Caco-2 (cell line): ENCODE measurements around the gene AFAP1L2. TPM values are rescaled to one million over a fixed set of nuclear protein-coding genes. Genes with fewer than 3 reads are reported as not detected.
A peak's percentile ranks its signal among the peaks of the same experiment; 100 is the strongest.

Experiments
- BruUV-seq: library from RNA; stranded (reverse); fragments of 400-500 nt; replicated peaks from 2 replicates; lab custom pipeline; 2021; lab: Mats Ljungman, UMichigan
- CTCF ChIA-PET: fragments of 300-600 bp; sonication (Branson Sonifier 250); formaldehyde crosslinking; loops from one replicate; lab custom pipeline; 2022; ENCODE audit warnings: antibody characterized with exemption; lab: Charles Lee
- POLR2A ChIA-PET: fragments of 300-600 bp; sonication (Branson Sonifier 250); formaldehyde crosslinking; loops from one replicate; lab custom pipeline; 2022; ENCODE audit warnings: antibody characterized with exemption; lab: Charles Lee
- DNase-seq, 2 experiments: peaks; one replicate each; pipeline versions ENCODE4 v3.0.0 to v3.0.0-alpha.2; 2020 to 2022
- H3K27me3 ChIP-seq: replicated peaks from 2 replicates; pipeline ENCODE4 v1.6.0; 2011; ENCODE audit warnings: low read length; ENCODE audit not compliant: control insufficient read depth, insufficient read depth
- H3K36me3 ChIP-seq: 2 replicates; pipeline ENCODE4 v1.5.1; 2011; ENCODE audit warnings: low read length; ENCODE audit not compliant: control insufficient read depth, insufficient read depth
- H3K4me1 ChIP-seq: fragments of 250-450 bp; sonication (Bioruptor Pico); 2 replicates; pipeline ENCODE4 v1.5.1; 2020; ENCODE audit warnings: mild to moderate bottlenecking
- H3K4me3 ChIP-seq: 2 replicates; pipeline ENCODE4 v1.5.1; 2011; ENCODE audit warnings: low read depth, mild to moderate bottlenecking, control low read depth, low read length
- H3K9me3 ChIP-seq: fragments of 250-450 bp; sonication (Bioruptor Pico); 2 replicates; pipeline ENCODE4 v1.5.1; 2020; ENCODE audit warnings: mild to moderate bottlenecking, moderate library complexity
- H3K27ac Mint-ChIP-seq: one replicate; pipeline ENCODE4 v1.8.0; 2022; ENCODE audit warnings: mixed read lengths; ENCODE audit not compliant: unreplicated experiment
- H3K27me3 Mint-ChIP-seq: one replicate; pipeline ENCODE4 v1.8.0; 2022; ENCODE audit warnings: mixed read lengths; ENCODE audit not compliant: insufficient read depth, unreplicated experiment
- H3K36me3 Mint-ChIP-seq: one replicate; pipeline ENCODE4 v1.8.0; 2022; ENCODE audit warnings: mild to moderate bottlenecking, mixed read lengths; ENCODE audit not compliant: insufficient read depth, unreplicated experiment
- H3K4me1 Mint-ChIP-seq: one replicate; pipeline ENCODE4 v1.8.0; 2022; ENCODE audit warnings: low read depth, mixed read lengths; ENCODE audit not compliant: unreplicated experiment
- H3K4me3 Mint-ChIP-seq: one replicate; pipeline ENCODE4 v1.8.0; 2022; ENCODE audit warnings: mild to moderate bottlenecking, moderate library complexity, mixed read lengths; ENCODE audit not compliant: unreplicated experiment
- H3K9me3 Mint-ChIP-seq: one replicate; pipeline ENCODE4 v1.8.0; 2022; ENCODE audit warnings: mixed read lengths; ENCODE audit not compliant: unreplicated experiment
- intact Hi-C: fragments of 100-400 bp; cut with micrococcal nuclease; formaldehyde crosslinking; loops from one replicate; pipeline ENCODE4 v1.10.0; 2022; ENCODE audit not compliant: unreplicated experiment
- total RNA-seq: library from RNA; stranded (reverse); gene quantifications from 2 replicates; pipeline ENCODE4 v1.2.3, GENCODE V29; 2022
- TF ChIP-seq, protein P1 (sequence below), 2 experiments: fragments of 200-600 bp in 1 of 2; IDR thresholded peaks; 1 replicate in 1 of 2; 2 replicates in 1 of 2; pipeline versions ENCODE4 v1.5.1 to v1.8.0; 2011 to 2022; ENCODE audit warnings: antibody characterized with exemption in 1 of 2, control low read depth in 1 of 2, inconsistent platforms in 1 of 2, low read depth in 1 of 2, low read length in 1 of 2, mild to moderate bottlenecking in 1 of 2, moderate library complexity in 1 of 2; ENCODE audit not compliant: insufficient read depth in 1 of 2, severe bottlenecking in 1 of 2, unreplicated experiment in 1 of 2

Gene AFAP1L2
- total RNA-seq, 1 experiment from 2014 or later = 2.3 TPM

DNA sequence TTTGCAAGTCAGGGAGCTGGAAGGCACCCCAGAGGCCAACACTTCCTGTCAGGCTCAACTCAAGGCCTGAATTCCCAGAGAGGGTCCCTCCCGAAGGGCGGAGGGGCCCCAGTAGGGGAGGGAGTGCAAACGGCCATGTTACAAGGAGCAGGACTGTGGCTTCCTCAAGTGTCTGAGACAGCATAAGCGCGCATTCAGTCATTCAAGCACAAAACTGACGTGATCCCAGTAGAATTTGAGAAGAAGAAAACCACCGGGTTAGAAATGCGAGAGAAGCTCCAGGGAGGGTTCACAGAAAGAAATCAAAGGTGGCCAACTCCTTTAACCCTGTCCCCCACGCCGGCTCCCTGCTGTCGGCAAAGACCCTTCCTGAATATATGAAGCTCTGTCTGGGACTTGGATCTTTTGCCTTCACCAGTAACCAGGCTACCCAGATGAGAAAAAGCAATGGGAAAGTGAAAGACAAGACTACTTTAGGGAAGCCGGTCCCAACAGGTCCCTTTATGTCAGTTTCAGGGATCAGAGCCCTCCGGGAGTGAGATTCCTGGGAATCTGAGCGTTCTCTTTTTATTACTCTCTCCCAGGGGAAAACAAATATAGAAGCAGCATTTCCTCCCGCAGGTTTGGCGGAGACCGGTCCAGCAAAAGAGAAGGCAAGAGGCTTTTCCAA, 1.3 kb downstream of the AFAP1L2 start:
- ChIA-PET CTCF (interaction anchor here (0.7 to 4.1 kb wide), 4 partner anchors 36 to 99 kb away, joined by 3 to 47 read pairs (median 4); no protein-coding TSS in a partner anchor), POLR2A (interaction anchor here (0.9 kb wide), 1 partner anchor 99 kb away, joined by 3 read pairs; no protein-coding TSS in a partner anchor)
- no peaks in the 10 kb centered on the region for H3K9me3 Mint-ChIP-seq
- BruUV-seq = no TSS peak
- H3K27me3 Mint-ChIP-seq = peaks cover 10% of the 10 kb centered on the region
- no peaks in the 10 kb centered on the region for H3K36me3 ChIP-seq
- H3K4me1 ChIP-seq = peaks cover 13% of the 10 kb centered on the region; the same call in 1 of the 2 replicates
- H3K36me3 Mint-ChIP-seq = no peaks in the 10 kb centered on the region
- peaks cover 10% of the 10 kb centered on the region for H3K4me1 Mint-ChIP-seq
- H3K4me3 ChIP-seq = peak overlapping the region; percentile 64
- H3K27me3 ChIP-seq = peaks cover 3% of the 10 kb centered on the region
- TF ChIP-seq, protein P1, sequence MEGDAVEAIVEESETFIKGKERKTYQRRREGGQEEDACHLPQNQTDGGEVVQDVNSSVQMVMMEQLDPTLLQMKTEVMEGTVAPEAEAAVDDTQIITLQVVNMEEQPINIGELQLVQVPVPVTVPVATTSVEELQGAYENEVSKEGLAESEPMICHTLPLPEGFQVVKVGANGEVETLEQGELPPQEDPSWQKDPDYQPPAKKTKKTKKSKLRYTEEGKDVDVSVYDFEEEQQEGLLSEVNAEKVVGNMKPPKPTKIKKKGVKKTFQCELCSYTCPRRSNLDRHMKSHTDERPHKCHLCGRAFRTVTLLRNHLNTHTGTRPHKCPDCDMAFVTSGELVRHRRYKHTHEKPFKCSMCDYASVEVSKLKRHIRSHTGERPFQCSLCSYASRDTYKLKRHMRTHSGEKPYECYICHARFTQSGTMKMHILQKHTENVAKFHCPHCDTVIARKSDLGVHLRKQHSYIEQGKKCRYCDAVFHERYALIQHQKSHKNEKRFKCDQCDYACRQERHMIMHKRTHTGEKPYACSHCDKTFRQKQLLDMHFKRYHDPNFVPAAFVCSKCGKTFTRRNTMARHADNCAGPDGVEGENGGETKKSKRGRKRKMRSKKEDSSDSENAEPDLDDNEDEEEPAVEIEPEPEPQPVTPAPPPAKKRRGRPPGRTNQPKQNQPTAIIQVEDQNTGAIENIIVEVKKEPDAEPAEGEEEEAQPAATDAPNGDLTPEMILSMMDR (IDR thresholded peaks at IDR 0.05; ENCODE audit: insufficient read depth in 1 of 2, low read depth in 1 of 2, low read length in 1 of 2, severe bottlenecking in 1 of 2, unreplicated experiment in 1 of 2) = no peak
- DNase-seq = no peak
- H3K27ac Mint-ChIP-seq = no peak overlapping the region
- H3K9me3 ChIP-seq = no peaks in the 10 kb centered on the region
- peak overlapping the region; percentile 69 for H3K4me3 Mint-ChIP-seq
- intact Hi-C loops = loop anchor here (1.0 kb wide), 1 partner anchor 99 kb away; no protein-coding TSS in a partner anchor

DNA sequence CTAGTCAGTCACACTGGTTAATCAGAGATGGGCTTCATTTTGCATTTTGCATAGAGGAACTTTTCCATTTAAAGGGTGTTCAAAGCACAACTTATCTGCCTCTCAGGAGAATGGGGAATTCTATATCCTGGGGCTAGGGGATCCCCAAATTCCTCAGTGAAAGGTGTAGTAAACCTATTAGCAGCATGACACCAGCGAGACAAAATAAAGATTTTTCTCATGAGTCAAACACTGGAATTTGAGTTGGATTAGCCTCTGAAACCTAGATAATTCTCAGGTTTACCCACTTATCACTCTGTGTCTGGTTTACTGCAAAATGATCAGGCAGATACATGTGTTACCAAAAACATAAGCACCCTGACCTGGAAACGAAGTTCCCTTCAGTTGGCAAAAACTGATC, 2.1 kb downstream of the AFAP1L2 start:
- H3K27me3 Mint-ChIP-seq = peaks cover 10% of the 10 kb centered on the region
- no TSS peak for BruUV-seq

DNA sequence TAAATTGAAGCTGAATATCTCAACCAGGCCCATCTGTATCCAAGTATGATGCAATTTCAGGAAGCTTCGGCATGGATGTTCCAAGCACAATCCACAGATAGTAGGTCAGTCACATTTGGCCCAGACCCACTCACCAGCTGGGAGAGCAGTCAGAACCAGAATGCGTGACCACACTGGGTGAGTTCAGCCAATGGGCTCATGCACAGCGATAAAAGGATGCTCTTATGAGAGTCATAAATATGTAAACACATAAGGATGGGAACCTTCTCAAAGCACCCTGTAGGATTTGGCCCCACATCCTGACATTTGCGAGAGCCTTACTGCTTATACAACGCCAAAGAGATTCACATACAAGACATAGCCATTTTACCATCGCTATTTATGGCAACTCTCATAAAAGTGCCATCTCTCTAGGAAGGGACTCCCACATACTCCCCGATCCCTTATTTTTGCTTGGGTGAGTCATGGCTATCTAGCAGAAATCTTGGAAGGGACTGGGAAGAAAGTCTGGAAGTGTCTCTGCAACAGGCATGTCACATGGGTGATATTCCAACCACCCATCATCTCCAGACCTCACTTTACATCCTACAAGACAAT, 3.0 kb downstream of the AFAP1L2 start:
- peaks cover 13% of the 10 kb centered on the region; the same call in 1 of the 2 replicates for H3K4me1 ChIP-seq
- H3K36me3 Mint-ChIP-seq = no peaks in the 10 kb centered on the region
- H3K9me3 Mint-ChIP-seq = no peaks in the 10 kb centered on the region
- peaks cover 3% of the 10 kb centered on the region for H3K27me3 ChIP-seq
- no TSS peak for BruUV-seq
- ChIA-PET POLR2A (no interaction called here), CTCF (interaction anchor here (1.1 kb wide), 1 partner anchor 97 kb away, joined by 3 read pairs; no protein-coding TSS in a partner anchor)
- H3K4me1 Mint-ChIP-seq = peaks cover 10% of the 10 kb centered on the region
- no peak overlapping the region for H3K27ac Mint-ChIP-seq
- no peak for DNase-seq
- no peaks in the 10 kb centered on the region for H3K9me3 ChIP-seq
- intact Hi-C loops = no loop called here
- H3K4me3 ChIP-seq = no peak overlapping the region
- no peaks in the 10 kb centered on the region for H3K36me3 ChIP-seq
- H3K27me3 Mint-ChIP-seq = peaks cover 10% of the 10 kb centered on the region
- H3K4me3 Mint-ChIP-seq = no peak overlapping the region
- TF ChIP-seq, protein P1 (IDR thresholded peaks at IDR 0.05; ENCODE audit: insufficient read depth in 1 of 2, low read depth in 1 of 2, low read length in 1 of 2, severe bottlenecking in 1 of 2, unreplicated experiment in 1 of 2) = no peak

More for the DNA sequence above, 2.1 kb downstream of the AFAP1L2 start:
- no peaks in the 10 kb centered on the region for H3K36me3 ChIP-seq
- TF ChIP-seq, protein P1 (IDR thresholded peaks at IDR 0.05; ENCODE audit: insufficient read depth in 1 of 2, low read depth in 1 of 2, low read length in 1 of 2, severe bottlenecking in 1 of 2, unreplicated experiment in 1 of 2) = no peak
- H3K4me3 ChIP-seq = no peak overlapping the region
- Mint-ChIP-seq H3K36me3 (no peaks in the 10 kb centered on the region), H3K27ac (no peak overlapping the region), H3K9me3 (no peaks in the 10 kb centered on the region), H3K4me3 (peak overlapping the region; percentile 69), H3K4me1 (peaks cover 10% of the 10 kb centered on the region)
- intact Hi-C loops = no loop called here
- H3K9me3 ChIP-seq = no peaks in the 10 kb centered on the region
- ChIA-PET POLR2A (no interaction called here), CTCF (interaction anchor here (4.1 kb wide), 1 partner anchor 98 kb away, joined by 47 read pairs; no protein-coding TSS in a partner anchor)
- DNase-seq = no peak
- H3K27me3 ChIP-seq = peaks cover 3% of the 10 kb centered on the region
- peaks cover 13% of the 10 kb centered on the region; the same call in 1 of the 2 replicates for H3K4me1 ChIP-seq
